Measurements from ENCODE around the gene KRT75.

- TF ChIP-seq CTCF (IDR thresholded peaks at IDR 0.05): no peak
- no peak for TF ChIP-seq EZH2phosphoT487 (IDR thresholded peaks at IDR 0.05)
- no peak for TF ChIP-seq EZH2 (IDR thresholded peaks at IDR 0.05)
Observed at GRCh38 chr12:52394836-52395405, 39.2 kb downstream of the KRT75 start.

Measured in neural progenitor cell (in vitro differentiated cells).